MM.1S (cell line): ENCODE measurements around the gene MAGI3.

Experiments used
- EZH2 ChIP-seq: fragments of 300-600 bp; sonication (generic); optimal IDR thresholded peaks from 2 replicates; pipeline ENCODE3; 2017; ENCODE audit warnings: low read depth, mild to moderate bottlenecking, antibody characterized with exemption, low read length, mixed read lengths
- EZH2phosphoT487 ChIP-seq: fragments of 300-600 bp; sonication (generic); IDR thresholded peaks from 2 replicates; pipeline ENCODE4 v1.6.1; 2018; ENCODE audit warnings: antibody characterized with exemption, low read length

DNA sequence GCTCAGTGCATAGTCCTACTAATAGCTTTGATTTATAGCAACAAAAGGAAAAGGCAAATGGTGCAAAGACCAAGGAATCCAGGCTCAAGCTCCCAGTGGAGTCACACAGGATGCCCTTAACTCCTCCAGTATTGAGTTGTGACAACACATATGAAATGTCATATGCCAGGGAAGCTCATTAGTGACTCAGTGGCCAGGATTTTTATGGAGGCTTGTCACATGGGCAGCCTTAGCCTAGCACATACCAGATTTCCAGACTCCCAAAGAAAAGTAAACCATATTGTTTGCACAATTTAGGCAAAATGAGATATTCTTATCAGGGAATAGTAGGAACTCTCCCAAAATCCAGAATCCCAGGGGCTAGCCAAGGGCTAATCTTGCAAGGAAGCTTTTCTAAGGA lies 129.2 kb downstream of the MAGI3 start:
- no peak for TF ChIP-seq EZH2phosphoT487
- no peak for TF ChIP-seq EZH2
